ENCODE measurements around the gene TIMM13. TPM values are rescaled to one million over a fixed set of nuclear protein-coding genes. Genes with fewer than 3 reads are reported as not detected.

TIMM13 gene
- total and polyA plus RNA-seq, 2 of the 8 experiments (the other 6 are each of a cell fraction or from before 2014, with no cell fraction given): 270 to 275 TPM

GRCh38 chr19:2424686-2425621 is 2.4 kb downstream of the TIMM13 start (continued):
- TF ChIP-seq, protein P1, sequence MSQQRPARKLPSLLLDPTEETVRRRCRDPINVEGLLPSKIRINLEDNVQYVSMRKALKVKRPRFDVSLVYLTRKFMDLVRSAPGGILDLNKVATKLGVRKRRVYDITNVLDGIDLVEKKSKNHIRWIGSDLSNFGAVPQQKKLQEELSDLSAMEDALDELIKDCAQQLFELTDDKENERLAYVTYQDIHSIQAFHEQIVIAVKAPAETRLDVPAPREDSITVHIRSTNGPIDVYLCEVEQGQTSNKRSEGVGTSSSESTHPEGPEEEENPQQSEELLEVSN (IDR thresholded peaks at IDR 0.05): no peak
- TF ChIP-seq, protein P2, sequence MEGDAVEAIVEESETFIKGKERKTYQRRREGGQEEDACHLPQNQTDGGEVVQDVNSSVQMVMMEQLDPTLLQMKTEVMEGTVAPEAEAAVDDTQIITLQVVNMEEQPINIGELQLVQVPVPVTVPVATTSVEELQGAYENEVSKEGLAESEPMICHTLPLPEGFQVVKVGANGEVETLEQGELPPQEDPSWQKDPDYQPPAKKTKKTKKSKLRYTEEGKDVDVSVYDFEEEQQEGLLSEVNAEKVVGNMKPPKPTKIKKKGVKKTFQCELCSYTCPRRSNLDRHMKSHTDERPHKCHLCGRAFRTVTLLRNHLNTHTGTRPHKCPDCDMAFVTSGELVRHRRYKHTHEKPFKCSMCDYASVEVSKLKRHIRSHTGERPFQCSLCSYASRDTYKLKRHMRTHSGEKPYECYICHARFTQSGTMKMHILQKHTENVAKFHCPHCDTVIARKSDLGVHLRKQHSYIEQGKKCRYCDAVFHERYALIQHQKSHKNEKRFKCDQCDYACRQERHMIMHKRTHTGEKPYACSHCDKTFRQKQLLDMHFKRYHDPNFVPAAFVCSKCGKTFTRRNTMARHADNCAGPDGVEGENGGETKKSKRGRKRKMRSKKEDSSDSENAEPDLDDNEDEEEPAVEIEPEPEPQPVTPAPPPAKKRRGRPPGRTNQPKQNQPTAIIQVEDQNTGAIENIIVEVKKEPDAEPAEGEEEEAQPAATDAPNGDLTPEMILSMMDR (IDR thresholded peaks at IDR 0.05; ENCODE audit: control extremely low read depth in 1 of 3, insufficient read depth in 1 of 3, low read depth in 1 of 3, low read length in 3 of 3): peak; percentile 23 to 50 (median 36); a peak in 3 of 4 replicates
- no peak for TF ChIP-seq SIRT6 (IDR thresholded peaks at IDR 0.05; ENCODE audit: low read length)

All from H1 (cell line).